GM21576 (cell line): Measurements from ENCODE around the gene KCNJ10.
"Not testable (repeated sequence)": the region's sequence is repeated elsewhere in the genome, so short reads cannot be mapped to it uniquely, and the experiment has no call there.

Experiments used
- ATAC-seq: cut with Tn5 transposase; IDR thresholded peaks from one replicate; pipeline ENCODE4 v1.9.1; 2021; ENCODE audit warnings: mild to moderate bottlenecking, moderate library complexity; ENCODE audit not compliant: unreplicated experiment

Gene KCNJ10

DNA sequence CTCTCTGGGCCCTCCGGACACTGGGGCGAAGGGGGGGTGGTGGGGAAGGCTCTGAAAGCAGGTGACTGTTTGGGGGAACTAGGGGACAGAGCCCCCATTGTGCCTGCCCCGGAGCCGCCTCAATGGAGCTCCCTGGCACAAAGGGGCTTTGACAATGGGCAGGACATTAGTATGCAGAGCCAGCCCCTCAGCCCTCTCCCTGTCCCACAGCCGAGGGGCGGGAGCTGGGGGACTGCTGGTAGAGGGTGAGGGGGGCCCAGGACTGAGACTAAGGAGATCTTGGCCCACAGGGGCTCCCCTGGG, 7.8 kb downstream of the KCNJ10 start:
- no peak for ATAC-seq

GRCh38 chr1:160061369-160062229, 8.4 kb downstream of the KCNJ10 start:
- ATAC-seq, result no peak

- ATAC-seq, result no peak
These were observed 11.9 kb downstream of the KCNJ10 start for GRCh38 chr1:160058087-160058486.

DNA sequence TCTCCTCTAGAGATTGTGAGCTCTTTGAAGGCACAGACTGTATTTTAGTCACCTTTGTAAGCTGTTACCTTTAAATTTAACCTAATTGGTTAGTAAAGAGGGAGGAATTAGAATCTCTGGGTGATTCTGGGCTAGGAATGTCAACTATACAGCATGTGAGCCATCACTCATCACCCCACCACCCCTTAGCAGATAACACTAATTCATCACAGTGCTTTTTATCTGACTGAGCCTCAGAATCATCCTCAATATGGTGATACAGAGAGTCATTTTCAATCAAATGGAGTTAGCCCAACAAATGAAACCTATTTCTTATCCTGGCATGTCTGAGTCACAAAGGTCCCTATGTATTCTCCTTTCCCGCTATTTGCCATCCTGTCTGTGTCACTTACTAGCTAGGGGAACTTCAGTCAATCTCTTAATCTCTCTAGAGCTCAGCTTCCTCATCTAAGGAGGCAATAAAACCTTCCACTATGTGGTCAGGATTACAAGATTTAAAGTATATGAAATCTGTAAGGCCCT, 13.3 kb downstream of the KCNJ10 start:
- ATAC-seq, result no peak

DNA sequence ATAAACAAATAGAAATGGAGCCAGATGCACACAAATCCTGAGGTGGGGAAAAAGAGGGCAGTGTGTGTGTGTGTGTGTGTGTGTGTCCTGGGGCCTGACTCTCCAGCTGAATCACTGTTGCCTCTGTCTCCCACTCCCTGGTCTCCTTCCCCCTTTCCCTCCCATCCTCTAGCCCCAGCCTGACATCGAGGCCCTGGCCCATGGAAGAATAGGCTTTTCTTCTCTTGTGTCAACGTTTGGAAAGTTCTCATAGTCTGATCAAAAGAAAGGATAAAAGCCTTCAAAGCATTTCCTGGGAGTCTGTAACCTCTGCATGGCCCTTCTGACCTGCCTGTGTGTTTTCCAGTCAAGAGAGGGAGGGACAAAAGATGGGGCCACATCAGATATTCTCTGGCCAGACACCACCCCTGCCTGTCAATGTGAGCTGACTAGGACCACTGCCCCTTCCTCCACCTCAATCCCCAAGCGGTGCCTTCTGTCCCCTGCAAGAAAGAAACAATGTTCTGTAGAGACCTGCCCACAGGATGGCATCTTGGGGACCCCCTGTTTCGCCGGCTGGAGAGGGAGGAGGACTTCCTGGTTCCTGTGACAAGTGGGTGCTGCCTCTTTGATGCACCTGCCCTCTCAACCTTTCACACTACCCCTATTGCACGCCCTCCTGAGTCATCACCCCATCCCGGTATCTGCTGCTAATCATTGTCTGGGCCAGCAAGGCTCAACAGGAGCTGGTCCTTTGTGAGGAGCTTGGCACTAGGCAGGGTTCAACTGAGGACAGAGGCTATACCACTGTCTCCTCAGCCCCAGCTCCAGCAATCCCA, 16.2 kb downstream of the KCNJ10 start:
- ATAC-seq, result no peak

GRCh38 chr1:160052936-160053335, 17.0 kb downstream of the KCNJ10 start:
- ATAC-seq, result no peak

- ATAC-seq, result no peak
These were observed 19.3 kb downstream of the KCNJ10 start for GRCh38 chr1:160050619-160051018.

GRCh38 chr1:160050182-160050581, 19.8 kb downstream of the KCNJ10 start:
- ATAC-seq, result not testable (repeated sequence)

DNA sequence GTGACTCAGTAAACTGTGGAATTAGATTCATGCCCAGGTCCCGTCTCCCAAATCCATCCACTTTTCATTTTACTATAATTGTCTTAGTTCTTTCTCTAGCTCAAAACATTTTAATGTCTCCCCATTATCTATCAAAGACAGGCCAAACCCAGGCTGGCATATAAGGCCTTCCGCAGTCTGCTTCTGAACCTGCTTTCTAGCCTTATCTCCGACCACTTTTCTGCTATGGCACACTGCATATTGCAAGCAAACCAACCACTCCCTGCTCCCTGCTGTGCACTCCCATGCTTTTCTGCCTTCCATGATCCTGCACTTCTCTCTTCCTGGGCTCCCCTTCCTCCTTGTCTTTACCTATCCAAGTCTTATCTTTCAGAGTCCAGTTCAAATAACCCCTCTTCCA, 20.9 kb downstream of the KCNJ10 start:
- no peak for ATAC-seq

DNA sequence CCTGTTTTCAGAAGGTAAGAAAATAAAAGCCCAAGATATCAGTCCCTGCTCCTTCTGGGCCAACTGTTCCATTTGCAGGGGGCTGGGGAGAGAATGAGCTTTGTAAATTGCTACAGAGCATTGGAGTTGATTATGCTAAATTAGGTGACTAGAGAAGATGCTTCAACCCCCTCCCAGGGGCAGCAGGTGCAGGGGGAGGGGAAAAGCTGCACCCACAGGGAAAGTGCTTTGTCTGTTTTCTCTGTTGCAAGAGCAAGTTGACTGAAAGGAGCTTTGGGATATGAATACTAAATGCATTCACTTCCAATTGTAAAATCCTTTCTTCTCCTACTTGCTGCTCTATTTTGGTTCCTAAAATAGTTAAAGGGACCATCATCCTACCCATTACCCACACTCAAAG, 21.6 kb downstream of the KCNJ10 start:
- no peak for ATAC-seq

- no peak for ATAC-seq
These were observed 22.6 kb downstream of the KCNJ10 start for GRCh38 chr1:160047111-160047991.

- ATAC-seq, result peak; percentile 69
These were observed 23.4 kb downstream of the KCNJ10 start for GRCh38 chr1:160046494-160047110.

- ATAC-seq, result no peak
These were observed 24.3 kb downstream of the KCNJ10 start for GRCh38 chr1:160045653-160046052.

DNA sequence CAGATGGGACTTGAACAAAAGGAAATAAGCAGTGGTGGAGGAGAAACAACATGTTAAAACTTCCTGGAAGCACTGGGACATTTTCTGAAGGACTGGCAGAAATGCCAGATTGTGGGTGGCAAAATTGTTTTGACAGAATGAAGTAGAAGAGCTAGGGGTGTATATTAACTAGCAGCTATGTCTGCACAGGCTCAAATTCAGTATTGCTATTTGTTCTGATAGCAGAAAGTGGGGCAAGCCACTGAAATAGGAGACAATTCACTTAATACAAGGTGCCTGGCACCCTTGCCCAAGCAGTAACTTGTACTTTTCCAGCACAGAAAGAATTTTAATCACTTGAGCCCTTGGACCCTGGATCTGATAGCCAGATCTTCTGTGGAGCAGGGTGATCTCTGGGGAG, 26.4 kb downstream of the KCNJ10 start:
- no peak for ATAC-seq

- ATAC-seq, result no peak
These were observed 29.5 kb downstream of the KCNJ10 start for GRCh38 chr1:160040476-160040875.

DNA sequence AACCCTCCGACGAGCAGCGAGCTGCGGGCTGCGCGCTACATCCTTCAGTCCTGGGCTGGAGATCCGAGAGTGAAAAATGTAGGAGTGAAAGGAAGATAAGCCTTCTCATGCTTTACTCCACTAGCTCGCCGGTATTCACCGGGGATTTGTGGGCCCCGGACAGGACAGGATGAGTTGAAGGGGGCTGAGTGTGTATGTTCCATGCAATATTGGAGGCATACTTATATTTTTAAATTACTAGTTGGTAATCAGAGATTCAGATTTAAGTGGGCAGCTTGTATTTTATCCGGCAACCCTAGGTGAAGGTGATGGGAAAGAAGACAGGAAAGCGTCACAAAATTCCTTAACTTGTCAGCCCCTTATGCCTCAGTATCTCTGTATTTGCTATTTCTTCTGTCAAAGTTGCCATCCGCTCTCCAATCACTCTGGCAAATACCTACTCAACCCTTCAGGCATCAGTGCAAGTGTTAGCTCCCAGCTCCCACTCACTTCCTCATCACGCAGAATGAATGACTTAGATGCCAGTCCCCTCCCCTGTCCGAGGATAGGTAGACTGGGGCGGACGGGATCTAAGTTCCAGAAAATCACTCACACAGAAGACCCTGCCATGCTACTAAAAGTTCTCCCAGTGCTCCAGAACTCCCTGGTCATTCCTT, 37.7 kb downstream of the KCNJ10 start:
- no peak for ATAC-seq

DNA sequence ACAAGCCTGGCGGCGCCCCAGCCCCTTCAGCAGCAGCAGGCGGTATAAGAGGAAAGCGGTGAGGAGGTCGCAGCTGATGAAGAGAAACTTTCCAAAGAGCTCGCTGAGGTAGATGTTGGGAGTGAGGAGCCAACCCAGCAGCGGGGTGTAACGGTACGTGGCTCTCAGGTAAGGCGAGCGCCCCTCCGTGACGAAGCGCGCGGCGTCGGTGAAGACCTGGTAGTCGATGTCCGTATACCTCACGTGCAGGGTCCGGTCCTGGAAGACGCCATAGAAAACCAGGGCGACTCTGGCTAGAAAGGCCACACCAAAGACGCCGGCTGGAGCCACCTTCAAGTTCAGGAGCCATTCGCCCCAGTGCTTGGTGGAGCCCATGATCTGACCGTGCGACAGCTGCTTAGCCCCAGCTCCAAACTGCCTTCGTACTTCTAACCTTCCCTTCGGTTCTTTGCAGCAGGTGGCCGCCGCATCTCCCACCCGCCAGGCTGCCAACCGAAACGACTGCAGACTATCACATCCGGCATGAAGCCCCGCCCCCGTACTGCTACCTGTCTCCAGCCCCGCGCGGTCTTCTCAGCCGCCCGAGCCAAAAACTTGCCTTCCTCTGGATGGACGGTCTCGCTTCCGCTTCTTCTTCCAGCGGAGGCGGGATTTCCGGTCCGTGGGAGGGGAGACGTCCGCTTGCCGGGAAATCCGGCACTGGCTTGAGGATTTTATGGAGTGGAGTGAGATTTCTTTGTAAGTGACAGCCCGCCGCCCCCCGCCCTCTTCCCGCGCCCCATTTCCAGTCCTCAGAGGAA, 38.4 kb downstream of the KCNJ10 start, which contains the start of gene PIGM:
TSS of gene PIGM (minus strand) at position 626 of the 800 bp plus-strand sequence. CDS start at position 375, 251 bp downstream.
- ATAC-seq, result peak; percentile 91

DNA sequence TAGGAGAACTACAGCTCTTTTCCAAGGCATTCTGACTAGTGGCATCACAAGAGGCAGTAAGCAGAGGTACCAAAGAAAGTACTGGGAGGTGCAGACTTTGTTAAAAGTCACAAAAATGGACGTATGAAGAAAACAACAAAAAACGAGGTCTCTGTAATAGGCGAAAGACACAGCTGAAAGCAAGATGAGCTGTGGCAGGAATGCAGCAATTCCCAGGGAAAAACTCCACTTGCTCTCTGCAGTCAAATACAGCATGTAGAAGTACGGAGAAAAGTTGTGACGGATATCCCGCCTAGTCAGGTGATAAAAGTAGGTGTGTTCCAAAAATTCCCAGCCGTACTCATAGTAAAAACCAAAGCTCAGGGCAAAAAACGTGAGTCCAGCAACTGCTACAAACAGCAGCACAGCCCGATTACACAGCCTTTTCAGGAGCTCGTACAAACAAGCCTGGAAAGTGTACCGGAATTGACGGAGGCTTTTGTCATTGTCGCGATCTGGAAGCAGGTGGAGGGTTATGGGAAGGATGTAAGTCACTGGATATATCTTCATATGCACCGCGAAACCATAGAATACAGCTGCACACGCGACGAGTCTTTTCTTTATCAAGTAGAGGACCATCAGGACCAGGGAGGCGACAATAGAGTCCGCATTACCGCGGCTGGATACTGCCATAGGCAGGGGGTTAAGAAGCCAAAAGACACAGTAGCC, 39.1 kb downstream of the KCNJ10 start:
- ATAC-seq, result no peak
